GM19099 (cell line): ENCODE data around the gene CYP27B1.

Experiments used
- POLR2A ChIP-seq: IDR thresholded peaks from 3 replicates; pipeline ENCODE4 v1.6.1; 2011; ENCODE audit warnings: low read depth; ENCODE audit not compliant: insufficient read length; ENCODE audit errors: extremely low read depth

The CYP27B1 gene

GRCh38 chr12:57751788-57752667, 14.8 kb downstream of the CYP27B1 start, which contains the start of gene CDK4:
CDK4 (minus strand) TSS chr12:57752310; CDS start chr12:57751717, 593 bp downstream.
- peak; percentile 71 for TF ChIP-seq POLR2A

DNA sequence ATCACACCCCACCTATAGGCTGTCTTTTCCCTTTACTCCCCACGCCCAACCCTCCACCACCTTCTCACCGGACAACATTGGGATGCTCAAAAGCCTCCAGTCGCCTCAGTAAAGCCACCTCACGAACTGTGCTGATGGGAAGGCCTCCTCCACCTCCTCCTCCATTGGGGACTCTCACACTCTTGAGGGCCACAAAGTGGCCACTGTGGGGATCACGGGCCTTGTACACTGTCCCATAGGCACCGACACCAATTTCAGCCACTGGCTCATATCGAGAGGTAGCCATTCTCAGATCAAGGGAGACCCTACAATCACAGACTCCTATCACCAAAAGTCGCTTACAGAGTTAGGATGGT, 15.5 kb downstream of the CYP27B1 start:
- TF ChIP-seq POLR2A = no peak

GRCh38 chr12:57750561-57751431, 16.1 kb downstream of the CYP27B1 start:
- peak; percentile 33 for TF ChIP-seq POLR2A

GRCh38 chr12:57749061-57749460, 17.8 kb downstream of the CYP27B1 start:
- no peak for TF ChIP-seq POLR2A

- no peak for TF ChIP-seq POLR2A
These were observed 20.9 kb downstream of the CYP27B1 start for GRCh38 chr12:57746025-57746424.

DNA sequence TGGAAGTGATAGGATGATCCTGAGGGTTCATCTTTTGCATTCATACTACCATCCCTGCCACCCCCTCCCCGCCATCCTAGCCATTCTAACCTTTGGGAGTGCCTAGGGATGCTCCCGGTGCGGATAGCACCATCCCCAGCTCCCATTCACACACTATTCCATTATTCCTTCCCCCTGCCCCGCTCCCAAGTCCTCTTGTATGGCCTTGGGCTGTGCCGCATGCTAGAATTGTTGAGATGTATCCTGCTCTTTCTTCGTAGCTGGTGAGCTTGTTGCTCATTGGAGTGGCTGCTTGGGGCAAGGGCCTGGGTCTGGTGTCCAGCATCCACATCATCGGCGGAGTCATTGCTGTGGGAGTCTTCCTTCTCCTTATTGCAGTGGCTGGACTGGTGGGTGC, 21.4 kb downstream of the CYP27B1 start:
- no peak for TF ChIP-seq POLR2A

GRCh38 chr12:57744777-57745484, 21.9 kb downstream of the CYP27B1 start, which contains the start of gene TSPAN31:
TSPAN31 (plus strand) TSS chr12:57745039; CDS start chr12:57745155, 116 bp downstream.
- peak; percentile 58 for TF ChIP-seq POLR2A

DNA sequence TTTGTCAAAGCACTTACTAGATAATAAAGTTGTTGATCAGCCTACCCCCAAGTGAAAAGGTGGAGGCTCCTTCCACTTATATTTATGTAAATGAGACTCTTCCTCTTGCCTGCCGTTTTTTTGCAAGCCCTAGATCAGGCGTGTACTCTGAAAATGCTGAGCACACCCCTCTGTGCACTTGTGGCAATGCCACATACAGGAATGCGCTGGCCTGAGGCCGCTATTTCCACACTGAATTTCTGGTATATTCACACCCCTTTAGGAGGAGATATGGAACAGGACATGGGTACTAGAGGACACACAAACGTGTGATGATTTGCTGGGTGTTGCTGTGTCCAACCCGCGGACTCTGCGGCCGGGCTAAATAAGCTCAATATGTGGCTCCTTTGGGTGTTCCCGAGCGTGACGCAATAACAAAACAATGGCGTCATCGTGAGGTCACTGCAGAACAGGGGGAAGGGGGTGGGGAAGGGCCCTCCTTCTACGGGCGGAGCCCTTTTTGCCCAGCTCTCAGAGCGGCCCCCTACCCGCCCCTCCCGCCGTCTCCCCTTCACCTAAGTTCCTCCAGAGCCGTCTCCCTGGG, 22.6 kb downstream of the CYP27B1 start:
- TF ChIP-seq POLR2A = no peak

DNA sequence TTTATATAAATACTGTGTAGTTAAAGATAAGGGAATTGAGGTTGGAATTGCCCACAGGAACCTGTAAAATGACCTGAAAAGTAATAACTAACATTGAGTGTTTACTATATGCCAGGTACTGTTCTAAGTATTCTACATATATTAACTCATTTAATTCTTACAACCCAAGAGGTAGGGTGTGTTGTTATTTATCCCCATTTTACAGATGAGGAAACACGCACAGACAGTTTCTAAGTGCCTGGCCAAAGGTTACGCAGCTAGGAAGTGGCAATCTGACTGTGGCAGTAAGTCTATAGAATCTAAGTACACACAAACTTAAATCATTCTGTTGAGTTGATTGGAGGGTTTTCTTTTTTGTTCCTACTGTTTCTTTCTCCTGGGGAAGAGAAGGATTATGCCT, 23.1 kb downstream of the CYP27B1 start:
- no peak for TF ChIP-seq POLR2A

GRCh38 chr12:57741844-57742738, 24.8 kb downstream of the CYP27B1 start:
- TF ChIP-seq POLR2A = peak; percentile 55

GRCh38 chr12:57741413-57741789, 25.5 kb downstream of the CYP27B1 start:
- no peak for TF ChIP-seq POLR2A

GRCh38 chr12:57740656-57741412, 26.0 kb downstream of the CYP27B1 start:
- TF ChIP-seq POLR2A = no peak

DNA sequence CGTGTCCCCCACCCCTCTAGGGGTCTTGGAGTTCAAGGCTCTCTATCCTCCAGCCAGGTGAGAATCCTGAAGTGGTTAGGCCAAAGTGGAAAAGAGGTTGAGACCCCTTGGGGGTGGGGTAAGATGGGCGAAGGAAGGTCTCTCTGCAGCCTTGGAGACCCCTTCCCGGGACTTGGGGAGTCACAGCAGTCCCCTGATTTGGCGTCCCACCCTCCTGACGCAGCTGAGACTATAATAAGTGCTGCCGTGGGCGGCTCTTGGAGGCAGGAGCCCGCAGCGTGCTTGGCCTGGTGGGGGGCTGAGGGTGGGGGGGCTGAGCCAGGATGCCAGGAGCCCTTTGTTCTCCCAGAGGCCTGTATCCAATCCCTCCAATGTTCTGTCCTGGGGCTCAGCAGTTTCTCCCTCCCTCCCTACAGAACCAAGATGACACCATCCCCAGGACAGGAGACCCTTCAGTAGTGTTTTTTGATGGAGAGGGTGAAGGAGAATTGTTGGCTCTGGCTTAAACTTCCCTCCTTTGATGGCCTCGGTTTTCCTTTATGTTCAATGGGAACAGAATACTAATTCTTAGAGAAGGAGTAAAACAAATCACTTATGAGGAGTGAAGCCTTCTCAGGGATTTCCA, 26.9 kb downstream of the CYP27B1 start:
- TF ChIP-seq POLR2A = no peak

GRCh38 chr12:57739387-57739786, 27.5 kb downstream of the CYP27B1 start:
- no peak for TF ChIP-seq POLR2A
